GM21390 (cell line): ENCODE results near the gene ZNF70.

ENCODE experiments used
- ATAC-seq: cut with Tn5 transposase; IDR thresholded peaks from one replicate; pipeline ENCODE4 v1.9.1; 2021; ENCODE audit not compliant: unreplicated experiment

ZNF70 gene

GRCh38 chr22:23695571-23696325 lies 55.2 kb downstream of the ZNF70 start:
- no peak for ATAC-seq

GRCh38 chr22:23695141-23695540 lies 55.8 kb downstream of the ZNF70 start:
- no peak for ATAC-seq

- no peak for ATAC-seq
Observed at GRCh38 chr22:23693979-23694680, 56.8 kb downstream of the ZNF70 start.

- no peak for ATAC-seq
Observed at GRCh38 chr22:23692598-23693291, 58.2 kb downstream of the ZNF70 start.

- no peak for ATAC-seq
Observed at GRCh38 chr22:23691748-23692423, 59.0 kb downstream of the ZNF70 start.

- ATAC-seq: no peak
Observed at GRCh38 chr22:23690713-23691112, 60.2 kb downstream of the ZNF70 start, which contains the start of gene RGL4. TSS of gene RGL4 (plus strand) at chr22:23691013. CDS start at chr22:23692031, 1,018 bp downstream.

GRCh38 chr22:23689414-23689813 lies 61.5 kb downstream of the ZNF70 start:
- no peak for ATAC-seq
